Hematopoietic multipotent progenitor cell (in vitro differentiated cells): ENCODE measurements around the gene GNB1L. TPM values are rescaled to one million over a fixed set of nuclear protein-coding genes. Genes with fewer than 3 reads are reported as not detected.
"Not testable (repeated sequence)": the region's sequence is repeated elsewhere in the genome, so short reads cannot be mapped to it uniquely, and the experiment has no call there.

Experiments
- DNase-seq, 3 donors: peaks; one replicate each; pipeline ENCODE4 v3.0.0-alpha.2; 2011 to 2015; ENCODE audit warnings: low read depth in 2 of 3, low spot score in 2 of 3
- total RNA-seq: library from RNA; depleted of rRNA; stranded (reverse); fragments of >200 nt; gene quantifications from one replicate; pipeline ENCODE4 v1.2.3, GENCODE V29; 2012

GNB1L gene
- total RNA-seq, 1 donor: 10.0 TPM

DNA sequence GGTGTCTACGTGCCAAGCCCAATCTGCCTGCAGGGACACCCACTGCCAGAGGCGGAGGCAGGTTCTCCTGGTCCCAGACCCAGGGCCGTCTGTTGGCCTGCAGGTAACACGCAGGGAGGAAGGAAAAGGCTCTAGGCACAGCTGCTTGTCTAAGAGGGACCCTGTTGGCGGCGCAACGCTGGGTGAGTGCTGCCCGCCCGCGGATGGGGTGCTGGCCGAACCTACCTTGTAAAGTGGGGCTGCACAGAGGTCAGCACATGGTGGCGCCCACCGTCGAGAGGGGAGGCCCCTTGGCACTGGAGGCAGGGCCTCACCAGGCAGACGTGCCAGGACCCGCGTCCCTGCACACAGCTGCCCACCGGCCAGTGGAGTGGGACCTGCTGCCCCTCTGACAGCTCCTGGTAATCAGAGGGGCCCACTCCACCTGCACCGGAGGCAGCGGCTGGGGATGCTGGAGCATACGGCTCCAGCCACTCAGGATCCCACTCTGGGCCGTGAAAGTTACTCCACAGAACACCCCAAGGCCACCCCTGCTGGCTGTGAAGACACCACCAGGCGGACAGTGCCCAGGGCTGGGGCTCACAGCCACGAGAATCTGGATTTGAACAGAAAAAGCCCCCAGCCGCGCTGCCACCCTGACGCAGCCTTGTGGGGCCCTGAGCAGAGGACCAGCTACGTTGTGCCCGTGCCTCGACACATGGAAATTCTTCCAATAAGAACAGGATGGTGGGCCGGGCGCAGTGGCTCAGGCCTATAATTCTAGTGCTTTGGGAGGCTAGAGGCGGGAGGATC is 70.1 kb downstream of the GNB1L start:
- DNase-seq: no peak

DNA sequence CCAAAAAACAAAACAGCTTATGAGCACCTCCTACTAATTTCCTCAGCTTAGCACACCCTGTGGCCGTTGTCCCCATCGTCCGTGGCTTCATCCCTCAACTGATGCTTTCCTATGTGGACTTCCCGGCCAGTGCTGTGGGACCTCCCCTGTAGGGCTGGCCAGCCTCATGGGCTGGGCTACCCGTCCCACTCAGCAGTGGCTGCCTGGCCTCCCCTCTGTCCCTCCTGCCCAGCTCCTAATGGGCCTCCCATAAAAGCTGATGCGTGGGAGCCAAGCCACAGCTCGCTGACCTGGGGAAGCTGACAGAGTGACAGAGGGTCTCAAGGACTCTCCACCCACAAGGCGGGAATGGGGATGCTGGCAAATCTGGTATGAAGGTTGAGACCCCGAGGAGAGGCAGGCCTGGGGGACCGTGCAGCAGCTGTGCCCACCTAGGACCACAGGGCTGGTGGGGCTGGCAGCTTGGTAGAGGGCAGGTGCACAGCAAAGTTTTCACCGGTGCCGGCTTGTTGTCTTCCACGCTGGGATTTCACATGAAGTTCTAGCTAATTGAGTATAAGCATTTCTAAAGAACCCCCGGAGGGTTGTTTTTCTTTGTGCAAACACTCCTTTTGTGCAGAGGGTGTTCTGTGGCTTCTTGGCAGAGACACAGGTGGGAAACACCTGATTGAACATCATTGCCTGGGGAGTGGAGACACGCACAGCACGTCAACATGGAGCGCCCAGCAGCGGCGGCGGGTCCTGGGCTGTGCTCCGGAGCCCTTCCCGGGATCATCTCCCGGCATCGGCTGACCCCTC is 70.9 kb downstream of the GNB1L start:
- no peak for DNase-seq

DNA sequence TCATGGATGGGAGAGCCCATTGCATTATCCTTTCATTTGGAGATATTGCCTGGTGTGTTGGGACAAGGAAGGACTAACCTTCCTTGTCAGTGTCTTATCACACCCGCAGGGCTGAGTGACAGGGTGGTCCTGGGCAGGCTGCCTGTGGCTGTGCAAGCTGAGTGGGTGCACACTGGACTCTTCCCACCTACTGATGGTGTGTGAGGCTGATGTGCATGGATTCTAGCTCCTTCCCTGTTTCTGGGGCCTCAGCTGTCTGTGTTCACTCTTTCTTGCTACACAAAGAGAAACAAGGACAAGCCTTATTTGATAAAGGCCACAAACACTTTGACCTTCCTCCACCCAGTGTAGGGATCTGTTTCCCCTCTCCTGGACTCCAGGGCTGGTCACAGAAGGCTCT is 72.1 kb downstream of the GNB1L start:
- no peak for DNase-seq

DNA sequence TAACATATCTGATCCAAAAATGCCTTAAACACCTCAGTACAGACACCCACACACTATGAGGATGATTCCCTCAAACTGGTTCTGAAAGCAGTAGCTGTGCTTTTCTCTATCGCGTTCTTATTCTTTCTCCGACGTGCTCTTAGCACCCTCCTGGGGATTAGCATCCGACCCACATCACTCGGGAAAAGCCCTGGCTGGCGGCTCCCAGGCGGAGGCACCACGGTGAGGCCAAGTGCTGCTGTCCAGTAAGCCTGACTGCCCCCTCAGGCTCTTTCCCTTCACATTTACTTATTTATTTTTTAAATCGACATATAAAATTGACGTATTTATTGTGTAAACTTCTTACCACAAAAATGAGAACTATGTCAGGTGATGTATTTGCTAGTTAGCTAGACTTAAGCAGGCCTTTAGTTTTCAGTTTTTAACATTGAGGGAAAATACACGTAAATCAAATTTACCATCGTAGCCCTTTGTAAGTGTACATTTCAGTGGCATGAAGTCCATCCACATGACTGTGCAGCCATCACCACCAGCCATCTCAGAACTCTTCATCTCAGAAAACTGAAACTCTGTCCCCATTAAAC is 74.9 kb downstream of the GNB1L start:
- no peak for DNase-seq

DNA sequence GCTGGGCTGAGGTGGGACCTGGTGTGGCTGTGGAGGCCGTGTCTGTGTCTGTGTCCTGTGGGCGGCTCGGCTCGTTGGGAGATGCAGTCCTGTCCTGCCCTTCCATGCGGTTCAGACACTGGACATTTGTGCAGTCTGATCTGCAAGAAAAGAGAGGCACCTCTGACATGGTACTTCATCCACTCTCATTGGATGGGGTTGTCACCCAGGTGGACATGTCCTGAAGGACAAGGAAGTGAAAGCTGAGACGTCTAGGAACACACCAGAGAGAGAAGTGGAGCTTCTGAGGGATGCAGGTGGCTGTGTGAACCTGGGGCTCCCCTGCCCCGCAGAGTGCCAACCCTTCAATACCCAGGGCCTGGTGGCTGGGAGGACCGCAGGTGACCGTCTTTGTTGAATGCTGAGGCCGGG is 75.7 kb downstream of the GNB1L start:
- no peak for DNase-seq

DNA sequence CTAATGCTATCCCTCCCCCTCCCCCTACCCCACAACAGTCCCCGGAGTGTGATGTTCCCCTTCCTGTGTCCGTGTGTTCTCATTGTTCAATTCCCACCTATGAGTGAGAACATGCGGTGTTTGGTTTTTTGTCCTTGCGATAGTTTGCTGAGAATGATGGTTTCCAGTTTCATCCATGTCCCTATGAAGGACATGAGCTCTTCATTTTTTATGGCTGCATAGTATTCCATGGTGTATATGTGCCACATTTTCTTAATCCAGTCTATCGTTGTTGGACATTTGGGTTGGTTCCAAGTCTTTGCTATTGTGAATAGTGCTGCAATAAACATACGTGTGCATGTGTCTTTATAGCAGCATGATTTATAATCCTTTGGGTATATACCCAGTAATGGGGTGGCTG is 77.5 kb downstream of the GNB1L start:
- DNase-seq: not testable (repeated sequence)

DNA sequence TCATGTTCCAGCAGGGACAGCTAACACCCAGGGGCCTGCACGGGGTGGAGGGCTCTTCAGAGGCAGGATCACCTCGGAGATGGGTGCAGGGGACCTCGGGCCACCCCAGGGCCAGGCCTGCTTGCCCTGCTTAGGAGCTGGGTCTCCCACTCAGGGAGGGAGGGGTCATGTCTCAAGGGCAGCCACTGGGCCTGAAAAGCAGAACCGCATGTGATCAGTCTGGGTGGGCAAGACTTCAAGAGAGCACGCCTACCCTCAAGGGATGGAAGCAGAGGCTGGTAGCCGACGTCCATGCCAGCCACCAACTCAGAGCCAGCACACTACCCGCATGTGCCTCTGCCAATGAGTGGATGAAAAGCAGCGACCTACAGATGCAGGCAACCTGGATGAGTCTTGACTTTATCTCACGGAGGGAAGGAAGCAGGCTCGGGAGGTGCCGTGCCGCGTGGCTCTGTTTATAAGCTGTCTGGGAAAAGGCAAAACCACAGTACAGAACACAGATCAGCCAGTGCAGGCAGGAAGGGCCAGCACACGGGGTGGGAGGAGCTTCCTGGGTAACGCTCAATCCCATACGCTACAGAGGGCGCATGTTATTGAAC is 78.1 kb downstream of the GNB1L start:
- peak in 1 of 3 donors; percentile 48 for DNase-seq

DNA sequence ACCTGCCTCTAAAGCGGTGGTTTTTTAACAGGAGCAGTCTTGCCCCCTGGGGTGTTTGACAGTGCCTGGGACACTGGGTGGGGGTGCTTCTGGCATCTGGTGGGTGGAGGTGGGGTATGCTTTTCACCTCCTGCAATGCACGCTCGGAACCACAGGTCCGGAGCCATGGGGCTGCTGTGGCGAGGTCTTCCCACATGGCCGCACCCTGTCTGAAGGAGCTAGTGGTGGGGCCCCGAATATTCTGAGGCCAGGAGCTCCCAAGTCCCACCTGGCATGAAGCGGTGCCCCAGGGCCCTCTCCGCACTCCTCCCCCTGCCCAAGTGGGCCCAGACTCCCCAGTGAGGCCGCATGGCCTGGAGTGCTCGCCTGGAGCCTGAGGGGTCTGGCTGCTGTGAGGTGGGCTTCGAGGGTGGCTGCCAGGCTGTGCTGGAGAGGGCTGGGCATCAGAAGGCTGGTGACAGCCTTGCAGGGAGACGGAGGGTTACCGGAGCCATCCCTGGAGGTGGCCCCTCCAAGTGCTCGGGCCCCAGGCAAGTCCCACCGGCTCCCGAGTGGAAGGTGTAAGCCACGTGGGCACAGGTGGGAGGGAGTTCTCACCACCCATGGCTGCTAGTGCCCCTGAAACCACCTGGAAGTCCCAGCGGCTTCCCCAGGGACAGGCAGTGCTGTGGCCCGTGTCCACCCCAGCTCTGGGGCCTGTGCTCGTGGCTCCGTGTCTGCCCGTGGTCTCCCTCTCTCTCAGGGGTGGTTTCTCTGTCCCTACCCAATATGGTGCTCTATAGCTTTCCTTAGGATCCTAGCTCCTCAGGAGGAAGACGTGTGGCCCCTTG is 79.0 kb downstream of the GNB1L start:
- DNase-seq: no peak

DNA sequence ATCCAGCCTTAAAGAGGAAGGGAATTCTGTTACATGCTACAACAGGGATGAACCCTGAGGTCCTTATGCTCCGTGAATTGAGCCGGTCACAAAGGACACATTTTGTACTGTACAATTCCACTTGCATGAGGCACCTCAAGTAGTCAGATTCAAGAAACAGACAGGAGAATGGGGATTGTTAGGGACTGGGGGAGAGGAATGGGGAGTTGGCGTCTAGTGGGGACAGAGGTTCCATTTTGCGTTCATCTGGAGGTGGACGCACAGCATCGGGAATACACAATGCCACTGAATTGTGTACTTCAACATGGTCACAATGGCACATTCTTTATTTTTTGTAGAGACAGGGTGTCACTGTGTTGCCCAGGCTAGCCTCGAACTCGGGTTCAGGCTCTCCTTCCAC is 80.0 kb downstream of the GNB1L start:
- no peak for DNase-seq

DNA sequence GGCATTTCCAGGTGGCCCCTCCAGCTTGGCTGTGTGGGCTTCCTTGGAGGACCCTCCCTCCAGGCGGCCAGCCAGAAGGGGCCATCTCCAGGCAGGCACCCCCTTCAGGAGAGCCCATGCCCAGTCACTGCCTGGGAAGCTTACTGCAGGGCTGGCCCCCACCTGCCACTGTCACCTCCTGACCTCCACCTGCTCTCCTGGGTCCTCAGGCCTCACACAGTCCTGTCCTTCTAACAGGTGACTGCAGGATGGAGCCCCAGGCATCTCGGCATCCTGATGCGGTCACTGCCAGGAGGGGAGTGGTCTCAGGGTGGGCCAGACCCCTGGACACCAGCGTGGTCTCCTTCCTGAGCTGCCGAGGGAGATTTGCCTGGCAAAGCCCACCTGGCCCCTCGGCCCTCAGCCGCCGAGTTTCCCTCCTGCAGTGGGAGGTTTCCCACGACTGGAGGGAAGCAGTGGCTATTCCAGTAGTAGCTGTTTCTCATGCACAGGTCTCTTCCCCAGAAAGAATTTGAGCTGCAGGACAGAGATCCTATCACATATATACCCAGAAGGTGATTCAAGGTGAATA is 81.1 kb downstream of the GNB1L start:
- DNase-seq: no peak

DNA sequence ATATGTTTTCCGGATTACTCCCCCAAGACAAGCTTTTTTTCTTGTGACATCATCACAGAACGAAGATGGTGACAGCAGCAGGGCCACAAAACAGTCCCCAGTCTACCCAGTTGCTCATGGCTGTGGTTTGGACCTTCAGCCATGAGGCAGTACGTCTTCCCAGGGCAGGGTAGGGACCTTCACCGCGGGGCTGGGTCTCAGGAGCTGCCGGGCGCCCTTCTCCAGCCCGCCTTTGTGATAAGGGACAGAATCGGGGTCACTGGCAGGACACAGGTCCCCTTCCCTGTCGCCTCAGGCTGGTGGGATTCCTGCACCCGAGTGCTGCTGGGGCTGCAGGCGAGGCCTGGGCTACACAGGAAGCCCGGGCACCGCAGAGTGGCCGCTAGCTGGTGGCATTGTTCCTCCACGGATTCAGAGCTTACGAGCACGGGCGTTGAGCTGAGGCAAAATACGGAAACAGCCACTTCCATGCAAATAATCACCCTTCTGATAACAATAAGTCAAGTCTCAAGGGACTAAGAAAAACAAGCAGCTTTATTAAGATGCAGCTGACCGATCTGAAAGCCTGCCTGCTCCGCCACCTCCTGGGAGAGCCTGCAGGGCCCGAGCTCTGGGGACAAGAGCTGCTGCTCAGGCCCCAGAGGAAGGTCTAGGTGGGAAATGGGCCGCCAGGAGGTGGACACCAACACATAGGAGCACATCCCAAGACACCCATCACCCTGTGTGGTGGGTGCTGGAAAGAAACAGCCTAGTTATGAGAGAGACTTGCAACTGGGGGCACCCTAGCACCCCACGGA is 81.8 kb downstream of the GNB1L start:
- peak in 2 of 3 donors; percentile 63 to 78 for DNase-seq

DNA sequence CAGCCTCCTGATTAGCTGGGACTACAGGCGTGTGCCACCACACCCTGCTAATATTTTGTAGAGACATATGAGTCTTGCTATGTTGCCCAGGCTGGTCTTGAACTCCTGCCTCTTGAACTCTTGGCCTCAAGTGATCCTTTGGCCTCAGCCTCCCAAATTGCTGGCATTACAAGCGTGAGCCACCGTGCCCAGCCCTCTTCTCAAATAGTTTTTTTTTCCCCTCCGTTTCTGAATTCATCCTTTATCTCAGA is 82.3 kb downstream of the GNB1L start:
- DNase-seq: no peak

DNA sequence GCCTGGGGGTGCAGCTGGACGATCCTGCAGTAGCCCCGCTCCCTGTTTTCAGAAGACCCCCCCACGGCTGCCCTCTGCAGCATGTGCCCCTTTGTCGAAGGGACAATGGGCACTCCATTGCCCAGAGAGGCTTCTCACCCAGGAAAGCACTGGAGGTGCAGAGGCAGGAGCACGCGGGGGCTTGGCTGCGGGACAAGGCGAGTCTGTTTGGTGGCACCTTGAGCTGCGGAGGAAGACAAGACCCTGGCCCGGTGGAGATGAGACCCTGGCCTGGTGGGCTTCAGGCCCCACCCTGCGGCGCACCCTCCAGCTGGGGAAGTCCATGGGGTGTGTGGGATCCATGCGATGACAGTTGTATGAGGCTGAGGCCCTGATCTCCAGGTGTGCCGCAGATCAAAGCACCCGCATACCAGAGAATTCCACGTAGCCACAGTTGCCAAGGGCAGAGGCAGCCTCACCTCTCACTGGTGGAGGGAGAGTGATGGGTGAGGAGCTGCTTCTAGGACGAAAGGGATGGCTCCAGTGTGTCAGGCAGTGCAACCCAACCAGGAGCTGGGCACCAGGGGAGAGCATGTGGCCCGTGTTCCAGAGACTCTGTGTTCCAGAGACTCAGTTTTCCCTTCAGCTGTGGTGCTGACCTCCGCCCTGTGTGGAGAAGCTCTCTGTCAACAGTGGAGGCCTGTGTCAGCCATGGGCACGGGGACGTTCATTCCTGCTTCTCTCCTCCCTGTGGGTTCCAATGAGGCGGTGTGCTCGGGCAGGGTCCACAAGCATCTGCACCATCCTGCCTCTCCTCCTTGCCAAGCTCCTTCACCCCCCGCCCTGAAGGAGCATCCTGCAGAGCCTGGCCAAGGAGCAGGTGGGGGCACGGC is 84.1 kb downstream of the GNB1L start:
- DNase-seq: no peak

DNA sequence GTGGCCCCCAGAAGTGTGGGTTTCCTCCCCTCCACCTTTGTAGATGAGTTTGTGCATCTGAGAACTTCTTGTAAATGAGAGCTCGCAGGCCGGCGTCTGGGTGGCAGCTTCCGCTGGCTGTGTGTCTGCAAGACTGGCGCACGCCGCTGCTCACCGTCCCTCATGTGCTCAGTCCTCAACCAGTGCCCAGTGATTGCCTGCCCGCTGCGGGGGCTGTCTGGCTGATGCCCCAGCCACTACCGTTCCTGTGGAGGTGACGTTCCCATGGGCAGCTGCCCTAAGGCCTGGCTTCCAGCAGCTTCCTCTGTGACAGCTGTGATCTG is 85.3 kb downstream of the GNB1L start:
- DNase-seq: no peak

DNA sequence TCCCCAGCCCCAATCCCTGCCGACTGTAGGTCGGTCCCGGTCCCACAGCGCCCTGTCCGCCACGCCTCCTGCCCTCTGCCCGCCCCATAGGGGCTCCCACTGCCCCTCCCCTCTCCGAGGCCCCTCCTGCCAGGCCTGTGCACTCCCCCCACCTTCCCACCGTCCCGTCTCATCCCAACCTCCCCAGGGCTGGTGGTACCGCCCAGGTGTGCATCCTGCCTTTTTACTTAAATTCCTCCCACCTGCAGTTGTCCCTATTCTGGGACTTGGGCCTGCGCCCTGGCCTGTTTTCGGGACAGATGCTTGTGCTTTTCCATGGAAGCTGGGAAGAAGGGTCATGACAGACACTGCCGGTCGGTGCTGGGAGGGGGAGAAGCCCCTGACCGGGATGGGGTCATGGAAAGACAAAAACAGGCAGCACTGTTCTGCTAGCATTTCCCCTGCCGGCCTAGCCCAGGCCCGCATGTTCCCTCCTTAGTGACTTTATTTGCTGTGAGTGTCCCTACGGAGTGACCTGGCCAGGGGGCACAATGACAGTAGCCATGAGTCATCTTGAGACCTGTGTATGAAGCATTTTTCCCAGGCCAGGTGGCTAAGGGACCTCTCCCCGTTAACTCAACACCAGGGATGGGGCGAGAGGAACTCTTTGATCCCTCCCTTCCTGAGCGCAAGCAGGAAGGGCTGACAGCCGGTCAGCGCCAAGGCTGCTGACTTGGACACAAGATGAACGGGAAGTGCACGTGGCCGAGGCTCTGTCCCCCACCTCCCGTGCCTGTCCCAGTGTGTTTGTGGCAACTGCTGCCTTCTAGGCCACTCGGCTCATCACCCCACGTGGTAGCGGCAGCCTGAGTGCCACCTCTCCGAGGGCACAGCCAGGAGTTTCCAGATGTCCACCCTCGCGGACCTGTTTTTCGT is 87.0 kb downstream of the GNB1L start:
- no peak for DNase-seq

DNA sequence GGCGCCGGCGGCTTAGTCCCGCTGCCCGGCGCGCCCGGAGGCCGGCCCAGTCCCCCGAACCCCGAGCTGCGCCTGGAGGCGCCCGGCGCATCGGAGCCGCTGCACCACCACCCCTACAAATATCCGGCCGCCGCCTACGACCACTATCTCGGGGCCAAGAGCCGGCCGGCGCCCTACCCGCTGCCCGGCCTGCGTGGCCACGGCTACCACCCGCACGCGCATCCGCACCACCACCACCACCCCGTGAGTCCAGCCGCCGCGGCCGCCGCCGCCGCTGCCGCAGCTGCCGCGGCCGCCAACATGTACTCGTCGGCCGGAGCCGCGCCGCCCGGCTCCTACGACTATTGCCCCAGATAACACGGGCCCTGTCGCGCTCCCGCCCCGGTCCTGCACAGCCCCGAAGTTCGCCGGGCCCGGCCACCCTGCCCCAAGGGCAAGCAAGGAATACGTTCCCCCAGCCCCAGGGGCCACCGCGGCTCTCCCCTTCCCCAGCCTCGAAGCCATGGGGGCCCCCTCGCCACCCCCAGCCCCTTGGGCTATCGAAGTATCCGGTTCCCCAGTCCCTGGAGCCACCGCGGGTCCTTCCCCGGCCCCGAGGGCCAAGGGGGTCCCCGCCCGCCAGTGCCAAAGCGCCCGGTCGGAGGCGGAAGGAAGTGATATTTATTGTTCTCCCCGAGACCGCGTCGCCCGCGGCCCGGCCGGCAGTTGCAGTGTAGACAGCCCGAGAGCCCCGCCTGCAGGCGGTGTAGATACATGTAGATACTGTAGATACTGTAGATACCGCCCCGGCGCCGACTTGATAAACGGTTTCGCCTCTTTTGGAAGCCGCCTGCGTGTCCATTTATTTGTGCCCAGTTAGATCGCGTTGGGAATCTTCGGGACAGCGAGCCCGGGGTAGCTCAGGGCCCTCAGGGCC is 87.9 kb downstream of the GNB1L start:
- DNase-seq: peak in 2 of 3 donors; percentile 83 to 87

DNA sequence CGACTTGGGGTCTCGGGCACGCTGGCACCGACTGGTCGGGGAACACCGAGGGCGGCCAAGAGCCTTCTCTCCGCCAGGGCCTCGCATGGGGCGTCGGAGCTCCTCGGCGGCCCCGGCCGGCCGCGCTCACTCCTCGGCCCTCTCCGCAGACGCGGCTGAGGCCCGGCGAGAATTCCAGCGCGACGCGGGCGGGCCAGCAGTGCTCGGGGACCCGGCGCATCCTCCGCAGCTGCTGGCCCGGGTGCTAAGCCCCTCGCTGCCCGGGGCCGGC is 88.5 kb downstream of the GNB1L start:
- no peak for DNase-seq
